Gastroesophageal sphincter (tissue), 3 donors: ENCODE measurements around the gene ABHD14A.

Experiments
- EP300 ChIP-seq: sonication (generic); formaldehyde crosslinking; IDR thresholded peaks from one replicate; pipeline ENCODE4 v1.6.1; 2017; ENCODE audit warnings: antibody characterized with exemption, mild to moderate bottlenecking
- POLR2A ChIP-seq, 2 donors: fragments of 450-650 bp; IDR thresholded peaks; one replicate each; pipeline ENCODE4 v1.6.1; 2017; ENCODE audit warnings: antibody characterized with exemption in 2 of 2, mild to moderate bottlenecking in 2 of 2, moderate library complexity in 1 of 2
- TF ChIP-seq, protein P1 (sequence below), 4 experiments: fragments of 200-600 bp in 2 of 4; fragments of 450-650 bp in 2 of 4; sonication (generic) in 1 of 4; IDR thresholded peaks; one replicate each; pipeline ENCODE4 v1.5.1; 2017 to 2019; ENCODE audit warnings: antibody characterized with exemption in 4 of 4, mild to moderate bottlenecking in 2 of 4, moderate library complexity in 2 of 4

- TF ChIP-seq, protein P1, sequence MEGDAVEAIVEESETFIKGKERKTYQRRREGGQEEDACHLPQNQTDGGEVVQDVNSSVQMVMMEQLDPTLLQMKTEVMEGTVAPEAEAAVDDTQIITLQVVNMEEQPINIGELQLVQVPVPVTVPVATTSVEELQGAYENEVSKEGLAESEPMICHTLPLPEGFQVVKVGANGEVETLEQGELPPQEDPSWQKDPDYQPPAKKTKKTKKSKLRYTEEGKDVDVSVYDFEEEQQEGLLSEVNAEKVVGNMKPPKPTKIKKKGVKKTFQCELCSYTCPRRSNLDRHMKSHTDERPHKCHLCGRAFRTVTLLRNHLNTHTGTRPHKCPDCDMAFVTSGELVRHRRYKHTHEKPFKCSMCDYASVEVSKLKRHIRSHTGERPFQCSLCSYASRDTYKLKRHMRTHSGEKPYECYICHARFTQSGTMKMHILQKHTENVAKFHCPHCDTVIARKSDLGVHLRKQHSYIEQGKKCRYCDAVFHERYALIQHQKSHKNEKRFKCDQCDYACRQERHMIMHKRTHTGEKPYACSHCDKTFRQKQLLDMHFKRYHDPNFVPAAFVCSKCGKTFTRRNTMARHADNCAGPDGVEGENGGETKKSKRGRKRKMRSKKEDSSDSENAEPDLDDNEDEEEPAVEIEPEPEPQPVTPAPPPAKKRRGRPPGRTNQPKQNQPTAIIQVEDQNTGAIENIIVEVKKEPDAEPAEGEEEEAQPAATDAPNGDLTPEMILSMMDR (IDR thresholded peaks at IDR 0.05), result no peak
- TF ChIP-seq POLR2A (IDR thresholded peaks at IDR 0.05), result no peak
- no peak for TF ChIP-seq EP300
These were observed 37.9 kb upstream of the ABHD14A start for GRCh38 chr3:51937014-51937413.
